Measurements from ENCODE around the gene LGALS7.
"Not testable (repeated sequence)": the region's sequence is repeated elsewhere in the genome, so short reads cannot be mapped to it uniquely, and the experiment has no call there.

Gene LGALS7

DNA sequence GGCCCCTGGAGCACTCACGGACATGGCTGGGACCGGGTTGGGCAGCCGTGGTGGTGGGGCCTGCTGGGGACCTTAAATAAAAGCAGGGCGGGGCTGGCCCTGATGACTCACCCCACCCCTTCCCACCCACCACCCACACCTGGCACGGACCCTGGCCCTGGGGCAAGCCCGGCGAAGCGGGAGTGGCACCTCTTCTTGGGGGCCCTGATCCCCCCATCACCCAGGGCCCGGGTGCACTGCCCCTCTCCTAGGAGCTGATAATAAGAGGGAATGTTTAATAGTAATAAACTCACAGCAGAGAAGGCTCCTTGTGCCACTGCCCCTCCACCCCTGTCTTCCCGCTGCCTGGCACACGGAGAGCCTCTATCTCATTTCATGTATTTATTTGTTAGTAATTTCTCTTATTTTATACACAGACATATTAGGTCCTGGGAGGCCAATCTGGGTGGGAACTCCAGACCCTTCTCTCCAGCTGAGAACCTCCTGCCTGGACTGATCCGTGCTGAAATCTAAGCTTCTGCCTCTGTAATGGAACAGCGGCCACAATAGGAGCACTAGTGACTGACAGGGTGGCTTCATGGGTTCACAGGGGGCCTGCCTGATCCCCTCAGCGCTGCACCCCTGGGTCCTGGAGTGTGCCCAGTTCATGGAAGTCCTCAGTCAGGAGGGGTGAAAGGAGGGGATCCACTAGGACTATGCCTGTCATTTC is at the start of gene LGALS7:
LGALS7 (minus strand) TSS at position 49 of the 709 bp plus-strand sequence; CDS start at position 24, 25 bp downstream.
- in situ Hi-C loops (cut with HindIII; ENCODE audit: low pct_ligation_motif_present, low sequenced_read_pairs): no loop called here
- no peak within 1 kb of the TSS for H3K27ac ChIP-seq
- H3K27me3 ChIP-seq (replicated peaks): no peaks in the 10 kb centered on the region
- no peak within 1 kb of the TSS for H3K4me3 ChIP-seq (ENCODE audit: low read depth, low read length)
- no peaks in the 10 kb centered on the region for H3K36me3 ChIP-seq (replicated peaks)
- DNase-seq: no peak
- TF ChIP-seq, protein P1, sequence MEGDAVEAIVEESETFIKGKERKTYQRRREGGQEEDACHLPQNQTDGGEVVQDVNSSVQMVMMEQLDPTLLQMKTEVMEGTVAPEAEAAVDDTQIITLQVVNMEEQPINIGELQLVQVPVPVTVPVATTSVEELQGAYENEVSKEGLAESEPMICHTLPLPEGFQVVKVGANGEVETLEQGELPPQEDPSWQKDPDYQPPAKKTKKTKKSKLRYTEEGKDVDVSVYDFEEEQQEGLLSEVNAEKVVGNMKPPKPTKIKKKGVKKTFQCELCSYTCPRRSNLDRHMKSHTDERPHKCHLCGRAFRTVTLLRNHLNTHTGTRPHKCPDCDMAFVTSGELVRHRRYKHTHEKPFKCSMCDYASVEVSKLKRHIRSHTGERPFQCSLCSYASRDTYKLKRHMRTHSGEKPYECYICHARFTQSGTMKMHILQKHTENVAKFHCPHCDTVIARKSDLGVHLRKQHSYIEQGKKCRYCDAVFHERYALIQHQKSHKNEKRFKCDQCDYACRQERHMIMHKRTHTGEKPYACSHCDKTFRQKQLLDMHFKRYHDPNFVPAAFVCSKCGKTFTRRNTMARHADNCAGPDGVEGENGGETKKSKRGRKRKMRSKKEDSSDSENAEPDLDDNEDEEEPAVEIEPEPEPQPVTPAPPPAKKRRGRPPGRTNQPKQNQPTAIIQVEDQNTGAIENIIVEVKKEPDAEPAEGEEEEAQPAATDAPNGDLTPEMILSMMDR (IDR thresholded peaks at IDR 0.05; ENCODE audit: low read depth, low read length, missing control alignments): no peak

DNA sequence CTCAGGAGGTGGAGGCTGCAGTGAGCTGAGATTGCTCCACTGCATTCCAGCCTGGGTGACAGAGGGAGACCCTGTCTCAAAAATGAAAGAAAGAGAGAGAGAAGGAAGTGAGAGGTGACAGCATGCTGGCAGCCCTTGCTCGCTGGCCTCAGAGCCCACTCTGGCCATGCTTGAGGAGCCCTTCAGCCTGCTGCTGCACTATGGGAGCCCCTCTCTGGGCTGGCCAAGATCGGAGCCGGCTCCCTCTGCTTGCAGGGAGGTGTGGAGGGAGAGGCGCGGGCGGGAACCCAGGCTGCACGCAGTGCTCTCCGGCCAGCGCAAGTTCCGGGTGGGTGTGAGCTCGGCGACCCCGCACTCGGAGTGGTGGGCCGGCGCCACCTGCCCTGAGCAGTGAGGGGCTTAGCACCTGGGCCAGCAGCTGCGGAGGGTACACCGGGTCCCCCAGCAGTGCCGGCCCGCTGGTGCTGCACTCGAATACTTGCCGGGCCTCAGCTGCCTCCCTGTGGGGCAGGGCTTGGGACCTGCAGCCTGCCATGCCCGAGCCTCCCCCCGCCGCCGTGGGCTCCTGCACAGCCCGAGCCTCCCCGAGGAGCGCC is 48.0 kb upstream of the LGALS7 start:
- in situ Hi-C loops (cut with HindIII; ENCODE audit: low pct_ligation_motif_present, low sequenced_read_pairs); H3K36me3 ChIP-seq (replicated peaks); H3K27me3 ChIP-seq (replicated peaks); DNase-seq; H3K4me3 ChIP-seq (ENCODE audit: low read depth, low read length); H3K27ac ChIP-seq: not testable (repeated sequence)

DNA sequence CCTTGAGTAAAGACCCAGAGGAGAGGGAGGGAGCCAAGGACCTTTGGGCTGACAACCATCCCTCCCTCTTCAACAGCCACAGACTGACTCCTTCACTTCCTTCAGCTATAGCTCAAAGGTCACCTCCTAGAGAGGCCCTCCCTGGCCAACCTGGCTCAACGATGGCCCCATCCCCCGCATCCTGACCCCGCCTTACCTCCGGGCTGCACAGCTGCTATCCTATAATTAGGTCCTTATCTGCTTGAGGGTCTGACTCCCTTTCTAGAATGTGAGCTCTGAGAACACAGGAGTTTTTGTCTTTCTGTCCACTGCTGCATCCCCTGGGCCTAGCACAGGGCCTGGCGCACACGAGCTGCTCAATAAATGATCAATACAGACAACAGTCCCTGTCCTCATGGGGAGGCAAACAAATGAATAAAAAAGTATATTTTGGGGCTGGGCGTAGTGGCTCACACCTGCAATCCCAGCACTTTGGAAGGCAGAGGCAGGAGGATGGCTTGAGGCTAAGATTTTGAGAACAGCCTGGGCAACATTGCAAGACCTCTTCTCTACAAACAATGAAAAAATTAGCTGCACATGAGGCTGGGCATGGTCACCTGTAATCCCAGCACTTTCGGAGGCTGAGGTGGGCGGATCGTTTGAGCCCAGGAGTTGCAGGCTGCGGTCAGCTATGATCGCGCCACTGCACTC is 46.1 kb upstream of the LGALS7 start:
- no peak for DNase-seq
- in situ Hi-C loops (cut with HindIII; ENCODE audit: low pct_ligation_motif_present, low sequenced_read_pairs): no loop called here
- peaks cover 6% of the 10 kb centered on the region for H3K36me3 ChIP-seq (replicated peaks)
- H3K4me3 ChIP-seq (ENCODE audit: low read depth, low read length): no peak overlapping the region
- TF ChIP-seq, protein P1 (IDR thresholded peaks at IDR 0.05; ENCODE audit: low read depth, low read length, missing control alignments): no peak
- H3K27ac ChIP-seq: no peak overlapping the region
- no peaks in the 10 kb centered on the region for H3K27me3 ChIP-seq (replicated peaks)

- H3K27ac ChIP-seq: no peak overlapping the region
- peaks cover 6% of the 10 kb centered on the region for H3K36me3 ChIP-seq (replicated peaks)
- DNase-seq: no peak
- TF ChIP-seq, protein P1 (IDR thresholded peaks at IDR 0.05; ENCODE audit: low read depth, low read length, missing control alignments): no peak
- H3K4me3 ChIP-seq (ENCODE audit: low read depth, low read length): no peak overlapping the region
- no peaks in the 10 kb centered on the region for H3K27me3 ChIP-seq (replicated peaks)
- in situ Hi-C loops (cut with HindIII; ENCODE audit: low pct_ligation_motif_present, low sequenced_read_pairs): no loop called here
These were observed 43.8 kb upstream of the LGALS7 start for GRCh38 chr19:38817081-38817480.

DNA sequence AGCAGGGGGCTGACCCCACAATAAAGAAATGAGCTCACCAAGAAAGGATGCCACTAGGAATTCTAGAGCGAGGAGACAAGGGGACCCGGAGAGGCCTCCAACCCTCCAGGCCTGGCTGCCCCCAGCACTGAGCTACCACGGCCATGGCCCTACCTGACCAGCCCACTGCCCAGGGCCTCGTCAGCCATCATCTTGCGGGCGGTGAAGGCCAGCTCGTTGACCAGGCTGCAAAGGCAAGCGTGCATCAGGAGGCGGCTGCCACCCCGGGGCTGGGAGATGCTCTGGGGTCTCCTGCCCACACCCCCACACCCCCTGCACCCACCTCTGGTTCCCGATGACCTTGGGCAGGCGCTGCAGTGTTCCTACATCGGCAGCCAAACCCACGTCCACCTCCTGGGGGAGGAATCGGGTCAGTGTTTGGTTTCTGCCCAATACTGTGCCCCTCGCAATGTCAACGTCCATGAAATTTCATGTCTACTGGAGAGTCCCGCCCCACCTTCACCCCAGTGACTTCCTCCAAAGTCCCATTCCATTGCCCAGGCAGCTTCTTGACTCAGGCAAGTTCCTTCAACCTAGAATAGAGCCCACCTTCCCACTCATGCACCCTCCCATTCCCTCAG is 42.9 kb upstream of the LGALS7 start:
- Histone ChIP-seq H3K4me3 (ENCODE audit: low read depth, low read length) (no peak overlapping the region), H3K27me3 (replicated peaks) (no peaks in the 10 kb centered on the region), H3K27ac (no peak overlapping the region), H3K36me3 (replicated peaks) (peaks cover 6% of the 10 kb centered on the region)
- in situ Hi-C loops (cut with HindIII; ENCODE audit: low pct_ligation_motif_present, low sequenced_read_pairs): no loop called here
- no peak for DNase-seq
- TF ChIP-seq, protein P1 (IDR thresholded peaks at IDR 0.05; ENCODE audit: low read depth, low read length, missing control alignments): no peak
